K562 (cell line): ENCODE results near the gene MFSD12. TPM values are rescaled to one million over a fixed set of nuclear protein-coding genes. Genes with fewer than 3 reads are reported as not detected.

ENCODE experiments used
- ATAC-seq: fragments of 200-7000 bp; cut with Tn5 transposase; 3 replicates; pipeline ENCODE4 v1.9.1; 2020; ENCODE audit warnings: moderate library complexity
- BruUV-seq: library from RNA; stranded (reverse); fragments of 400-500 nt; replicated peaks from 2 replicates; lab custom pipeline; 2021; lab: Mats Ljungman, UMichigan
- CTCF ChIA-PET: fragments of 300-600 bp; formaldehyde crosslinking; extraction: SDS; loops from one replicate; lab custom pipeline; 2021; ENCODE audit warnings: low intra/inter-chr PET ratio; lab: Yijun Ruan, JAX
- POLR2A ChIA-PET: fragments of 300-600, 350-650 bp; sonication (Branson Sonifier 250); formaldehyde crosslinking; extraction: SDS; loops from one replicate; lab custom pipeline; 2021; ENCODE audit warnings: antibody characterized with exemption, inconsistent platforms; lab: Yijun Ruan, JAX
- DNase-seq, 4 experiments: peaks; one replicate each; pipeline versions ENCODE4 v3.0.0 to v3.0.0-alpha.2; 2011 to 2018; ENCODE audit warnings: low spot score in 3 of 4, mixed read lengths in 3 of 4; ENCODE audit errors: extremely low read depth in 1 of 4
- FAIRE-seq: peaks from 2 replicates; lab custom pipeline; 2011; peaks lifted over from hg19 to GRCh38; lab: Jason Lieb, UNC
- H2AFZ ChIP-seq: 2 replicates; pipeline ENCODE4 v1.6.0; 2011; ENCODE audit warnings: low read depth, low read length, control low read depth, inconsistent platforms
- H3K27ac ChIP-seq: fragments of 200-600 bp; 3 replicates; pipeline ENCODE4 v1.8.0; 2011; ENCODE audit warnings: low read depth, mild to moderate bottlenecking, control low read depth, inconsistent platforms, low read length, moderate library complexity, mixed read lengths; ENCODE audit errors: extremely low read depth
- H3K27me3 ChIP-seq, 2 experiments: fragments of 300-600 bp in 1 of 2; 2 replicates in 1 of 2; 3 replicates in 1 of 2; pipeline versions ENCODE4 v1.6.0 to v1.8.0; 2011; ENCODE audit warnings: inconsistent platforms in 2 of 2, low read length in 2 of 2, mild to moderate bottlenecking in 1 of 2, mixed read lengths in 1 of 2, moderate library complexity in 1 of 2; ENCODE audit not compliant: control insufficient read depth in 2 of 2, insufficient read depth in 2 of 2
- H3K36me3 ChIP-seq: fragments of 300-600 bp; 3 replicates; pipeline ENCODE4 v1.8.0; 2011; ENCODE audit warnings: mild to moderate bottlenecking, low read length, inconsistent platforms; ENCODE audit not compliant: control insufficient read depth, insufficient read depth
- H3K4me1 ChIP-seq, 2 experiments: fragments of 200-600 bp in 1 of 2; replicated peaks in 1 of 2; 2 replicates in 1 of 2; 3 replicates in 1 of 2; pipeline versions ENCODE4 v1.5.1 to v1.8.0; 2011; ENCODE audit warnings: inconsistent platforms in 2 of 2, low read length in 2 of 2, mild to moderate bottlenecking in 1 of 2, mixed read lengths in 1 of 2, moderate library complexity in 1 of 2; ENCODE audit not compliant: control insufficient read depth in 2 of 2, insufficient read depth in 2 of 2
- H3K4me2 ChIP-seq: 2 replicates; pipeline ENCODE4 v1.6.1; 2011; ENCODE audit warnings: low read length, control low read depth, inconsistent platforms, mixed read lengths; ENCODE audit not compliant: insufficient read depth
- H3K4me3 ChIP-seq: fragments of 200-600 bp; sonication (generic), shearing (Covaris generic); 2 replicates; pipeline ENCODE4 v1.5.1; 2016; ENCODE audit warnings: control low read depth, inconsistent platforms
- H3K79me2 ChIP-seq: fragments of 200-600 bp; 3 replicates; pipeline ENCODE4 v1.8.0; 2011; ENCODE audit warnings: low read length, inconsistent platforms; ENCODE audit not compliant: control insufficient read depth, insufficient read depth
- H3K9ac ChIP-seq, 2 experiments: 2 replicates each; pipeline versions ENCODE4 v1.6.0 to v1.6.1; 2011; ENCODE audit warnings: low read depth in 2 of 2, low read length in 2 of 2, control low read depth in 1 of 2, inconsistent platforms in 1 of 2, mild to moderate bottlenecking in 1 of 2, mixed read lengths in 1 of 2; ENCODE audit not compliant: insufficient read depth in 1 of 2
- H3K9me1 ChIP-seq: one replicate; pipeline ENCODE4 v1.6.0; 2011; ENCODE audit warnings: inconsistent platforms, mild to moderate bottlenecking, low read length, moderate library complexity; ENCODE audit not compliant: control insufficient read depth, insufficient read depth
- H3K9me3 ChIP-seq: replicated peaks from 2 replicates; pipeline ENCODE4 v1.5.1; 2011; ENCODE audit warnings: low read depth, low read length, inconsistent platforms; ENCODE audit not compliant: control insufficient read depth, insufficient read depth
- H4K20me1 ChIP-seq: replicated peaks from 2 replicates; pipeline ENCODE4 v1.6.1; 2011; ENCODE audit warnings: low read length, inconsistent platforms, mixed read lengths; ENCODE audit not compliant: control insufficient read depth, insufficient read depth
- ATF1 ChIP-seq, 2 experiments: fragments of 450-650 bp in 1 of 2; IDR thresholded peaks; 2 replicates each; pipeline ENCODE4 v1.6.1; 2016; ENCODE audit warnings: missing compliant biosample characterization in 1 of 2, missing genetic modification characterization in 1 of 2
- BACH1 ChIP-seq: fragments of 200-800 bp; sonication (Bioruptor generic); IDR thresholded peaks from 2 replicates; pipeline ENCODE4 v1.6.1; 2016; ENCODE audit warnings: missing genetic modification characterization, missing compliant biosample characterization
- DIDO1 ChIP-seq: fragments of 450-650 bp; IDR thresholded peaks from 2 replicates; pipeline ENCODE4 v1.6.1; 2016; ENCODE audit warnings: low read depth, missing biosample characterization, missing genetic modification characterization
- IRF2 ChIP-seq: sonication (generic); formaldehyde crosslinking; IDR thresholded peaks from 2 replicates; pipeline ENCODE4 v1.8.1; 2022; ENCODE audit warnings: mild to moderate bottlenecking, missing genetic modification reagents
- L3MBTL2 ChIP-seq: fragments of 450-650 bp; IDR thresholded peaks from 2 replicates; pipeline ENCODE4 v1.6.1; 2016; ENCODE audit warnings: mild to moderate bottlenecking, moderate library complexity
- MAFG ChIP-seq: fragments of 450-650 bp; conservative IDR thresholded peaks from 2 replicates; pipeline ENCODE4 v1.6.1; 2016; ENCODE audit warnings: missing genetic modification characterization, missing compliant biosample characterization
- SMAD1 ChIP-seq: fragments of 150-350 bp; IDR thresholded peaks from 2 replicates; pipeline ENCODE4 v1.6.1; 2014; ENCODE audit warnings: low read length, low read depth; ENCODE audit not compliant: partially characterized antibody
- SMARCE1 ChIP-seq: fragments of 450-650 bp; IDR thresholded peaks from 2 replicates; pipeline ENCODE4 v1.7.1; 2016; ENCODE audit warnings: mild to moderate bottlenecking
- WGBS: fragments of 100-300 bp; shearing (Covaris generic); methylation state at CpG from one replicate; pipeline ENCODE4 v1.1.6; 2016; ENCODE audit warnings: low coverage, mixed read lengths; ENCODE audit not compliant: insufficient coverage; ENCODE audit errors: missing lambda C conversion rate; 5-methylcytosine and 5-hydroxymethylcytosine counted together
- in situ Hi-C: fragments of 300-500 bp; cut with MboI; formaldehyde crosslinking; loops from 4 replicates; pipeline ENCODE4 v1.15.0; 2018; ENCODE audit warnings: inconsistent platforms, mixed read lengths
- intact Hi-C: fragments of 100-400 bp; cut with micrococcal nuclease; formaldehyde crosslinking; loops from 2 replicates; pipeline ENCODE4 v1.14.2; 2022
- polyA plus RNA-seq, 8 experiments: library from polyadenylated mRNA; depleted of rRNA in 4 of 8; stranded (reverse) in 5 of 8; unstranded in 3 of 8; fragments of >200 nt; fragmentation: Nextera tagmentation in 2 of 8; fragmentation: Illumina TruSeq in 1 of 8; extraction: Ambion mirVana in 2 of 8; extraction: Trizol in 1 of 8; gene quantifications; 2 replicates each; pipeline versions ENCODE4 v1.2.1 to v1.2.3, GENCODE V29; 2011 to 2014; ENCODE audit warnings: inconsistent platforms in 1 of 8, missing spikeins in 1 of 8
- total RNA-seq, 7 experiments: library from RNA; depleted of rRNA in 6 of 7; stranded (reverse); fragments of >200 nt in 6 of 7; fragmentation: Illumina TruSeq in 2 of 7; extraction: Trizol in 2 of 7; gene quantifications; 2 replicates each; pipeline versions ENCODE4 v1.2.1 to v1.2.3, GENCODE V29; 2011 to 2021; ENCODE audit warnings: low replicate concordance in 1 of 7
- TF ChIP-seq, protein P1 (sequence below): fragments of 250-450 bp; sonication (Bioruptor Pico); IDR thresholded peaks from 2 replicates; pipeline ENCODE4 v1.4.0; 2020
- TF ChIP-seq, protein P2 (sequence below): fragments of 200-800 bp; sonication (Bioruptor generic); IDR thresholded peaks from 2 replicates; pipeline ENCODE4 v1.6.1; 2016; ENCODE audit warnings: missing genetic modification characterization, missing compliant biosample characterization
- TF ChIP-seq, protein P3 (sequence below): fragments of 250-450 bp; sonication (Bioruptor Pico); IDR thresholded peaks from 2 replicates; pipeline ENCODE4 v1.5.0; 2020; ENCODE audit warnings: mild to moderate bottlenecking, borderline replicate concordance
- TF ChIP-seq, protein P4 (sequence below): sonication (generic); formaldehyde crosslinking; IDR thresholded peaks from 2 replicates; pipeline ENCODE4 v1.4.0; 2020; ENCODE audit warnings: mild to moderate bottlenecking, missing genetic modification reagents

The MFSD12 gene
- total and polyA plus RNA-seq, 9 of the 15 experiments (the other 6 are each of a cell fraction or from before 2014, with no cell fraction given), result 0.69 to 112 (median 31.8) TPM

DNA sequence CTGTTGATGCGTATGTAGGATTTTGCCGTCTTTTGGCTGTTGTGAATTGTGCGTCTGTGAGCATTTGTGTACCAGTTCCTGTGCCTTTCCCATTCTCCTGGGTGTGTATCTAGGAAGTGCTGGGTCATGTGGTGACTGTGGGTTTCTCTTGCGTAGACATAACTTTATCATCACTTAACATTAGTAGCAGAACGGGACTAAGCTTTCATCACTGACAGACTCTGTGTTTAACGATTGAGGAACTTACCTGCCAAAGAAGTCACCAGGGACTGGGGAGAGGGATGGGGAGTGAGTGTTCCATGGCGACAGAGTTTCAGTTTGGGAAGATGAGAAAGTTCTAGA, 36.3 kb downstream of the MFSD12 start:
- ATAC-seq, result peak; percentile 56
- peak overlapping the region; percentile 78 for H3K4me2 ChIP-seq
- CTCF ChIA-PET, result interaction anchor here (0.6 kb wide), 1 partner anchor 48 kb away, joined by 3 read pairs; no protein-coding TSS in a partner anchor
- in situ Hi-C loops, result no loop called here
- intact Hi-C loops, result no loop called here
- POLR2A ChIA-PET, result interaction anchor here (0.6 to 1.9 kb wide), 13 partner anchors 9 to 221 kb away, joined by 3 to 15 read pairs (median 4); partner anchors contain the start of gene TEKTIP1
- no TSS peak for BruUV-seq
- peak in 2 of 4 experiments; percentile 67 to 75 for DNase-seq
- FAIRE-seq, result no peak
- peaks cover 19 to 80% of the 10 kb centered on the region in 2 experiments for H3K4me1 ChIP-seq
- H3K27ac ChIP-seq, result peak overlapping the region; percentile 86
- no peak overlapping the region for H3K4me3 ChIP-seq
- peaks cover 48% of the 10 kb centered on the region; the same call in 1 of the 3 replicates for H3K36me3 ChIP-seq
- H2AFZ ChIP-seq, result peak overlapping the region; percentile 53
- H3K9ac ChIP-seq, result peak overlapping the region; percentile 49 to 88
- peaks cover 12% of the 10 kb centered on the region for H4K20me1 ChIP-seq
- no peaks in the 10 kb centered on the region for H3K27me3 ChIP-seq
- H3K9me1 ChIP-seq, result peaks cover 4% of the 10 kb centered on the region
- 8% methylated on average over 7 of the region's 7 CpGs for WGBS
- no peaks in the 10 kb centered on the region for H3K9me3 ChIP-seq
- peaks cover 60% of the 10 kb centered on the region for H3K79me2 ChIP-seq
- TF ChIP-seq SMARCE1, result peak; percentile 49; the same call in 1 of the 2 replicates
- TF ChIP-seq, protein P1, sequence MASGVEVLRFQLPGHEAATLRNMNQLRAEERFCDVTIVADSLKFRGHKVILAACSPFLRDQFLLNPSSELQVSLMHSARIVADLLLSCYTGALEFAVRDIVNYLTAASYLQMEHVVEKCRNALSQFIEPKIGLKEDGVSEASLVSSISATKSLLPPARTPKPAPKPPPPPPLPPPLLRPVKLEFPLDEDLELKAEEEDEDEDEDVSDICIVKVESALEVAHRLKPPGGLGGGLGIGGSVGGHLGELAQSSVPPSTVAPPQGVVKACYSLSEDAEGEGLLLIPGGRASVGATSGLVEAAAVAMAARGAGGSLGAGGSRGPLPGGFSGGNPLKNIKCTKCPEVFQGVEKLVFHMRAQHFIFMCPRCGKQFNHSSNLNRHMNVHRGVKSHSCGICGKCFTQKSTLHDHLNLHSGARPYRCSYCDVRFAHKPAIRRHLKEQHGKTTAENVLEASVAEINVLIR (CRISPR knock-in tag), result peak; percentile 47; the same call in 1 of the 2 replicates
- TF ChIP-seq, protein P2, sequence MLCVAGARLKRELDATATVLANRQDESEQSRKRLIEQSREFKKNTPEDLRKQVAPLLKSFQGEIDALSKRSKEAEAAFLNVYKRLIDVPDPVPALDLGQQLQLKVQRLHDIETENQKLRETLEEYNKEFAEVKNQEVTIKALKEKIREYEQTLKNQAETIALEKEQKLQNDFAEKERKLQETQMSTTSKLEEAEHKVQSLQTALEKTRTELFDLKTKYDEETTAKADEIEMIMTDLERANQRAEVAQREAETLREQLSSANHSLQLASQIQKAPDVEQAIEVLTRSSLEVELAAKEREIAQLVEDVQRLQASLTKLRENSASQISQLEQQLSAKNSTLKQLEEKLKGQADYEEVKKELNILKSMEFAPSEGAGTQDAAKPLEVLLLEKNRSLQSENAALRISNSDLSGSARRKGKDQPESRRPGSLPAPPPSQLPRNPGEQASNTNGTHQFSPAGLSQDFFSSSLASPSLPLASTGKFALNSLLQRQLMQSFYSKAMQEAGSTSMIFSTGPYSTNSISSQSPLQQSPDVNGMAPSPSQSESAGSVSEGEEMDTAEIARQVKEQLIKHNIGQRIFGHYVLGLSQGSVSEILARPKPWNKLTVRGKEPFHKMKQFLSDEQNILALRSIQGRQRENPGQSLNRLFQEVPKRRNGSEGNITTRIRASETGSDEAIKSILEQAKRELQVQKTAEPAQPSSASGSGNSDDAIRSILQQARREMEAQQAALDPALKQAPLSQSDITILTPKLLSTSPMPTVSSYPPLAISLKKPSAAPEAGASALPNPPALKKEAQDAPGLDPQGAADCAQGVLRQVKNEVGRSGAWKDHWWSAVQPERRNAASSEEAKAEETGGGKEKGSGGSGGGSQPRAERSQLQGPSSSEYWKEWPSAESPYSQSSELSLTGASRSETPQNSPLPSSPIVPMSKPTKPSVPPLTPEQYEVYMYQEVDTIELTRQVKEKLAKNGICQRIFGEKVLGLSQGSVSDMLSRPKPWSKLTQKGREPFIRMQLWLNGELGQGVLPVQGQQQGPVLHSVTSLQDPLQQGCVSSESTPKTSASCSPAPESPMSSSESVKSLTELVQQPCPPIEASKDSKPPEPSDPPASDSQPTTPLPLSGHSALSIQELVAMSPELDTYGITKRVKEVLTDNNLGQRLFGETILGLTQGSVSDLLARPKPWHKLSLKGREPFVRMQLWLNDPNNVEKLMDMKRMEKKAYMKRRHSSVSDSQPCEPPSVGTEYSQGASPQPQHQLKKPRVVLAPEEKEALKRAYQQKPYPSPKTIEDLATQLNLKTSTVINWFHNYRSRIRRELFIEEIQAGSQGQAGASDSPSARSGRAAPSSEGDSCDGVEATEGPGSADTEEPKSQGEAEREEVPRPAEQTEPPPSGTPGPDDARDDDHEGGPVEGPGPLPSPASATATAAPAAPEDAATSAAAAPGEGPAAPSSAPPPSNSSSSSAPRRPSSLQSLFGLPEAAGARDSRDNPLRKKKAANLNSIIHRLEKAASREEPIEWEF, result no peak
- peak; percentile 79 for TF ChIP-seq MAFG
- no peak for TF ChIP-seq IRF2 (CRISPR knock-in tag)
- TF ChIP-seq L3MBTL2, result no peak
- no peak for TF ChIP-seq SMAD1
- TF ChIP-seq, protein P3, sequence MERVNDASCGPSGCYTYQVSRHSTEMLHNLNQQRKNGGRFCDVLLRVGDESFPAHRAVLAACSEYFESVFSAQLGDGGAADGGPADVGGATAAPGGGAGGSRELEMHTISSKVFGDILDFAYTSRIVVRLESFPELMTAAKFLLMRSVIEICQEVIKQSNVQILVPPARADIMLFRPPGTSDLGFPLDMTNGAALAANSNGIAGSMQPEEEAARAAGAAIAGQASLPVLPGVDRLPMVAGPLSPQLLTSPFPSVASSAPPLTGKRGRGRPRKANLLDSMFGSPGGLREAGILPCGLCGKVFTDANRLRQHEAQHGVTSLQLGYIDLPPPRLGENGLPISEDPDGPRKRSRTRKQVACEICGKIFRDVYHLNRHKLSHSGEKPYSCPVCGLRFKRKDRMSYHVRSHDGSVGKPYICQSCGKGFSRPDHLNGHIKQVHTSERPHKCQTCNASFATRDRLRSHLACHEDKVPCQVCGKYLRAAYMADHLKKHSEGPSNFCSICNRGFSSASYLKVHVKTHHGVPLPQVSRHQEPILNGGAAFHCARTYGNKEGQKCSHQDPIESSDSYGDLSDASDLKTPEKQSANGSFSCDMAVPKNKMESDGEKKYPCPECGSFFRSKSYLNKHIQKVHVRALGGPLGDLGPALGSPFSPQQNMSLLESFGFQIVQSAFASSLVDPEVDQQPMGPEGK, result no peak
- TF ChIP-seq DIDO1 (tag), result no peak
- TF ChIP-seq ATF1 (CRISPR knock-in tag; IDR thresholded peaks at IDR 0.05), result no peak
- 0 out of 2 replicates have a peak, but pooled peaks have one; percentile 70 for TF ChIP-seq ATF1 (tag; IDR thresholded peaks at IDR 0.05)
- TF ChIP-seq, protein P4, sequence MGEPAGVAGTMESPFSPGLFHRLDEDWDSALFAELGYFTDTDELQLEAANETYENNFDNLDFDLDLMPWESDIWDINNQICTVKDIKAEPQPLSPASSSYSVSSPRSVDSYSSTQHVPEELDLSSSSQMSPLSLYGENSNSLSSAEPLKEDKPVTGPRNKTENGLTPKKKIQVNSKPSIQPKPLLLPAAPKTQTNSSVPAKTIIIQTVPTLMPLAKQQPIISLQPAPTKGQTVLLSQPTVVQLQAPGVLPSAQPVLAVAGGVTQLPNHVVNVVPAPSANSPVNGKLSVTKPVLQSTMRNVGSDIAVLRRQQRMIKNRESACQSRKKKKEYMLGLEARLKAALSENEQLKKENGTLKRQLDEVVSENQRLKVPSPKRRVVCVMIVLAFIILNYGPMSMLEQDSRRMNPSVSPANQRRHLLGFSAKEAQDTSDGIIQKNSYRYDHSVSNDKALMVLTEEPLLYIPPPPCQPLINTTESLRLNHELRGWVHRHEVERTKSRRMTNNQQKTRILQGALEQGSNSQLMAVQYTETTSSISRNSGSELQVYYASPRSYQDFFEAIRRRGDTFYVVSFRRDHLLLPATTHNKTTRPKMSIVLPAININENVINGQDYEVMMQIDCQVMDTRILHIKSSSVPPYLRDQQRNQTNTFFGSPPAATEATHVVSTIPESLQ (CRISPR knock-in tag), result no peak
- no peak for TF ChIP-seq BACH1 (tag)
